ENCODE results near the gene KATNIP. TPM values are rescaled to one million over a fixed set of nuclear protein-coding genes. Genes with fewer than 3 reads are reported as not detected.

KATNIP gene
- total RNA-seq, 1 experiment from 2014 or later = 18.6 TPM

DNA sequence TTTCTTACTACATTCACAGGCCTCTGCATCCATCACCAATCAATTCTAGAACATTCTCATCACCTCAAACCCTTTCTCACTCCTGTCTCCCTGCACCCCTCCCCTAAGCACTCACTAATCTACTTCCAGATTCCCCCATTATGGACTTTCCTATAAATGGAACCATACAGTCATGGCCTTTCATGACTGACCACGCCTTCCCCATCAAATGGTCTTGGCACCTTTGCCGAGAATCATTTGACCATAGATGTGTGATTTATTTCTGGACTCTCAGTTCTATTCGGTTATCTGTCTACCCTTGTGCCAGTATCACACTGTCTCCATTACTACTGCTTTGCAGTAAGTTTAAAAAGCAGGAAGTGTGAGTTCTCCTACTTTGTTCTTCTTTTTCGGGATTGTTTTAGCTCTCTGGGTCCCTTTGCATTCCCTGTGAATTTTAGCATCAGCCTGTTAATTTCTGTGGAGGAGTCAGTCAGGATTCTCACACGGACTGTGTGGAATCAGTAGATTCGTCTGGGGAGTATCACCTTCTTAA is 27.7 kb upstream of the KATNIP start:
- no peaks in the 10 kb centered on the region for H3K27me3 ChIP-seq
- H3K4me3 ChIP-seq = no peak overlapping the region
- no peaks in the 10 kb centered on the region for H3K9me3 ChIP-seq (replicated peaks)
- H3K4me1 ChIP-seq = peaks cover 4% of the 10 kb centered on the region; the same call in 1 of the 2 replicates
- H3K27ac ChIP-seq = no peak overlapping the region
- peaks cover 70% of the 10 kb centered on the region for H3K36me3 ChIP-seq
- no peak for DNase-seq

DNA sequence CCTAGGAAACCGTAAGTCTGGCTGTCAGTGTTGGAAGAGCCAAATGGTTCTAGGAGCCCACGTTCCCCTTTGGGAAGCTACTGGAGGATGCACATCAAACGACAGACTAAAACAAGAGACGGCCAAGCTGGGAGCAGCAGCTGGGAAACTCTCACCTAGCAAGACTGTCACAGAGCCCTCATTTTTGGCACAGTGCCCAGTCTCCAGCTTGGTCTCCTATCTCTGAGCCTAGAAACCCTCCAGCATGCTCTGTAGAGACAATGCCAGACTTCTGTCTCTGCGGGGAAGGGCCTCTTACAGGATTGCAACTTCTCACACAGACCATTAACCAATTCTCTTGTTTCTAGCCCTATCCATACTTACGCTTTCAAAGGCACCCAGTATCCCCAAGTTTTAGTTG is 23.8 kb upstream of the KATNIP start:
- no peaks in the 10 kb centered on the region for H3K9me3 ChIP-seq (replicated peaks)
- H3K4me1 ChIP-seq = peaks cover 17% of the 10 kb centered on the region
- peaks cover 90% of the 10 kb centered on the region for H3K36me3 ChIP-seq
- no peak overlapping the region for H3K27ac ChIP-seq
- peak; percentile 63 to 78 for DNase-seq
- H3K27me3 ChIP-seq = no peaks in the 10 kb centered on the region
- H3K4me3 ChIP-seq = no peak overlapping the region

DNA sequence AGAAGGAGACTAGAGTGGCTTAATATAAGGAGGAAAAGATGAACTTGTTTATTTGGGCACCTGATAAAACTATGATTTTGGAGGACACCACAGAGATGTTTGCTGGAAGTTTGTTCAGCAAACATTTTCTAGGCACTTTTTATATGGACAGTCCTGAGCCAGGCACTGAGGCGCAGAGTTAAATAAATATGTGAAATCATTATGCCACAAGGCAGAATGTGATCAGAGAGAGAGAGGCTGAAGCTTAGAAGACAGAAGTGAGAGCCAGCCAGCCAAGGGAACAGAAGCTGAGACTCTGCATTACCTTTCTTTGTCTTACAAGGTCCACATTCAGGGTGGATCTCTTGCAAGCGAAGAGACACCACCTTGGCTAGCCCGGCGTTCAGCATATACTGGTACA is 21.6 kb upstream of the KATNIP start:
- H3K4me3 ChIP-seq = no peak overlapping the region
- H3K27me3 ChIP-seq = no peaks in the 10 kb centered on the region
- no peak overlapping the region for H3K27ac ChIP-seq
- peaks cover 25% of the 10 kb centered on the region for H3K4me1 ChIP-seq
- H3K9me3 ChIP-seq (replicated peaks) = no peaks in the 10 kb centered on the region
- peaks cover 88% of the 10 kb centered on the region for H3K36me3 ChIP-seq
- DNase-seq = no peak

DNA sequence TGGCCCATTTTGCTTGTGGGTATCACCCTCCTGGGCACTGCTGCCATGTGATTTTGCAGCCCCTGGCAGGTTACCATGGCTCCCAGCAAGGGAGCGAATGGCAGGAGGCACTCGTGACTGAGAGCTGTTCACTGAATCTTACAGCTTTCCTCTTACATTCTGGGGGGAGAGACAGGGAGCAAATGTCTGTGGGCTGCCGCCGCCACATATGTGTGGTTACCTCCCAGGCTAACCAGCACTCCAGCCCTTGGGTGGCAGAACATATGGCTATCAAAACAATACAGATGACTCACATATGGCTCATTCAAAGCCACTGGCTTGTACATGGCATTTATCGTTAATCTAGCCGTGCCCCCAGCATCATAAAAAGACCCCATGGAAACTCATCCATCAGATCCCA is 20.0 kb upstream of the KATNIP start:
- Histone ChIP-seq H3K27ac (peak overlapping the region; percentile 3; the same call in 1 of the 2 replicates), H3K4me1 (peaks cover 25% of the 10 kb centered on the region), H3K27me3 (no peaks in the 10 kb centered on the region), H3K9me3 (replicated peaks) (no peaks in the 10 kb centered on the region), H3K36me3 (peaks cover 88% of the 10 kb centered on the region), H3K4me3 (no peak overlapping the region)
- DNase-seq = peak; percentile 54 to 60

DNA sequence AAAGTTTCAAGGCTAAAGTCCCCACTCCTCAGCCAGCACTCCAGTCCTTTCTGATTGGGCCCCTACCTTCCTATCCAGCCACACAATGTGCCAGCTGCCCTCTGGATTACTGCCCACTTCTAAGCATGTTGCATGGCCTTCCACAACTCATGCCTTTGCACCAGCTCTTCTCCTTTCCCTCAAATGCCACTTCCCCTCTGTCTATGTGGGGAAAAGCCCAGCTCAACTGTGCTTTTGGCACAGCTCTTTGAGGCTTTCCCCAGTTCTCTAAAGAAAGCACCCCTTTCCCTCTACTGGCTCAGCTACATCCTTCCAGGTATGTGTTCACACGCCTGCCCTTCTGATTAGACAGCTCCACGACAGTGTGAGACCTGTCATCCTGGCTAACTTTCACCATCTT is 18.8 kb upstream of the KATNIP start:
- H3K27me3 ChIP-seq = no peaks in the 10 kb centered on the region
- no peaks in the 10 kb centered on the region for H3K9me3 ChIP-seq (replicated peaks)
- DNase-seq = no peak
- no peak overlapping the region for H3K4me3 ChIP-seq
- H3K36me3 ChIP-seq = peaks cover 83% of the 10 kb centered on the region
- H3K4me1 ChIP-seq = peaks cover 24% of the 10 kb centered on the region
- no peak overlapping the region for H3K27ac ChIP-seq

DNA sequence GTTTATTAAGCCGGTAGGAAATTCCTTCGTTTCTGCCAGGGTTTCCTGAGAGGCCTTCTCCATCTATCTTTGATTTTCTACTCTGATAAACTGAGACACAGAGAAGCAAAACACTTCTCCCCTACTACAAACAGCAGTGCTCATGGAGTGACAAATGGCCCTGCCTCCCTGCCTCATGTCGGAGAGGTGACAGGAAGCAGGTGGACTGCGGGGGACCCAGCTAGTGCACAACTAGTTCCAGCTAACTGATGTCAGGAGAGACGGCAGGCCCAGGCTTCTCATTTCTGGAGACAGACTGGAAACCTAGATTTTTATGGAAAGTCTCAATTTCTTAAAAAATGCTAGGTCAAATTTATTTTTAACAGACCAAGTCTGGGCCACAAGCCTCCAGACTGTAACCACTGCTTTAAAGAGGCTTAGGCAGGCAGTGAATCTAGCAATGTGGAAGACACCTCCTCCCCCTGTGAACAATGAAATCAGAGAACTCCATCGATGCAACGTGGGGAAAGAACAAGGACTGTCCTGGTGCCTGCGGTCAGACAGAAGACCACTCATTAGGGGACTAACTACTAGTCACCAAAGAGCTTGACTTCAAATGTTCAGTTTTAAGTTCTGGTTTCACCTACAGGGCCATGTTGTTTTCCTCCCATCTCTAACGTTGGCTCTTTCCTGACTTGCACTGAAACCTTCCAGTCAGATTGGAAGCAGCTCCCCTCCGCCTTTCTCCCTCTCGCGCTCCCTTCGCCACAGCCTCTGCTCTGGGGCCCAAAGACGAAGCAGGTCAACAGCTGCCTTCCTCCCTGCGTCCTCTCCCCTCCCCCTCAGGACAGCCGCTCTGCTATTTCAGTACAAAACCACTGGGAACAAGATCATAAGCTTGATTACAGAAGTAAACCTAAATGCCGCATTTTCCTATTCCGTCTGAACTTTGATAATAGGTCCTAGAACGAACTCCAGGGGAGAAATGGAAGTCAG is 17.8 kb upstream of the KATNIP start:
- H3K27me3 ChIP-seq = no peaks in the 10 kb centered on the region
- peaks cover 21% of the 10 kb centered on the region for H3K4me1 ChIP-seq
- H3K36me3 ChIP-seq = peaks cover 81% of the 10 kb centered on the region
- H3K27ac ChIP-seq = peak overlapping the region; percentile 68
- DNase-seq = peak; percentile 70 to 73
- no peak overlapping the region for H3K4me3 ChIP-seq
- H3K9me3 ChIP-seq (replicated peaks) = no peaks in the 10 kb centered on the region

DNA sequence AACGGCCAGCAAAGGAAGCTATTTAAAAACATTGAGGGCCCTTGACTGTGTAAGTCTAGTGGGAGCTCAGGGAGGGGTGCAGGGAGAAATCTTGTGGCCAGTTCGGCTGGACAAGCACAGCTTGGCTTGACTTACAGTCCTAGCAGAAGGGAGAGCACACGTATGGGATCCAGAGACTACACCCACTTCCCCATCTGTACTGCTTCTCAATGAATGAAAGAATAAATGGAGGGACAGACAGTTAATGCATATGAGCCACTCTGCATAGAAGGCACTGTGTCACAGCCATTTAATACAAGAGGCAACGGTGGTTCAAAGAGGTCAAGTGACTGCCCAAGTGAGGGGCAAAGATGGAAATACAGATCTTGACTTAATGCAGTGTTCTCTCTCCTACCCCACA is 15.7 kb upstream of the KATNIP start:
- Histone ChIP-seq H3K4me1 (peaks cover 21% of the 10 kb centered on the region), H3K27me3 (no peaks in the 10 kb centered on the region), H3K36me3 (peaks cover 76% of the 10 kb centered on the region), H3K9me3 (replicated peaks) (no peaks in the 10 kb centered on the region), H3K4me3 (no peak overlapping the region), H3K27ac (no peak overlapping the region)
- DNase-seq = no peak

DNA sequence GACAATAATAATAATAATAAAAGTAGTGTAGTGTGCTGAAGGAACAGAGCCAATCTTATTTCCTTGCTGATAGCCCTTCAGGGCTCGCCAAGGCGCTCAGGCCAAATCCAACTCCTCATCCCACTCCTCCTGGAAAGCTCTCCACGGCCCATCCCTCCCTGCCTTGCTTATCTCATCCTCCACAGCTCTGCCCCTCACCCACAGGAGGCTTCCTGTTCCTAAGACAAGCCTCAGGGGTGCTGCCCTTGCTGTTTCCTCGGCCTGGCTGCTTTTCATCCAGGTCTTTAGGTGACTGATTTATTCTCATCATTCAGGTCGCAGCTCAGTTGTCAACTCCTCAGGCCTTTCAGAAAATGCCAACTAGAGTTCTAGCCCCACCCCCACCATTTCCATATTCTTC is 11.4 kb upstream of the KATNIP start:
- H3K4me1 ChIP-seq = no peaks in the 10 kb centered on the region
- peaks cover 82% of the 10 kb centered on the region for H3K36me3 ChIP-seq
- H3K9me3 ChIP-seq (replicated peaks) = no peaks in the 10 kb centered on the region
- no peak overlapping the region for H3K27ac ChIP-seq
- H3K27me3 ChIP-seq = no peaks in the 10 kb centered on the region
- no peak for DNase-seq
- no peak overlapping the region for H3K4me3 ChIP-seq

DNA sequence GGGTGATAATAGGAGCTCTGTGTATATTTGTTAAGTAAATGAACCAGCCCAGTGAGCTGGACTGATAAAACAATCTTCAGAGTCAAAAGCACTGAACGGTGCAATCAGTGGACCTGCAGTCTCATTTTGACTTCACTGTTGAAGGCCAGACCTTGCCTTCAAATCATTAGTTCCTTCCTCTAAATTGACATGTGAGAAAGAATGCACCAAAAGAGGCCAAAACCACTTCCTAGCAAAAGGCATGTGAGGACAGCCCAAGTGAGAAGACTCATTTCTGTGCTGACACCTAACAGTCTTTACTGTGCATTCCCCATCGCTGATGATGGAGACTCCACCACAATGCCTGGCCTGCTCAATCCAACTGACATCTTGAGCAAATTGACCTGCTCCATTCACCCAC is 10.8 kb upstream of the KATNIP start:
- H3K9me3 ChIP-seq (replicated peaks) = no peaks in the 10 kb centered on the region
- no peaks in the 10 kb centered on the region for H3K27me3 ChIP-seq
- no peak overlapping the region for H3K27ac ChIP-seq
- no peaks in the 10 kb centered on the region for H3K4me1 ChIP-seq
- no peak overlapping the region for H3K4me3 ChIP-seq
- peaks cover 82% of the 10 kb centered on the region for H3K36me3 ChIP-seq
- DNase-seq = no peak

DNA sequence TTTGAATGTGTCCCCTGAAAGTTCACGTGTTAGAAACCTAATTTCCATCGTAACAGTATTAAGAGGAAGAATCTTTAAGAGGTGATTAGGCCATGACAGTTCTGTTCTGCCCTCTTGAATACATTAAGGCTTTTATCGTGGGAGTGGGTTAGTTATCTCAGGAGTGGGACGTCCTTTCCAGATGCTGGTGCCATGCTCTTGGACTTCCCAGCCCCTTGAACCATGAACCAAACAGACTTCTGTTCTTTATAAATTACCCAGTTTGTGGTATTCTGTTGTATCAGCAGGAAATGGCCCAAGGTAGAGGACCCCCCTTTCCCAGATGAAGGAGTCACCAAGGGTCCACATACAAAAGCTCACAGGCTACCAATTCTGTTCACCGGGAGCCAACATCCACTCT is 10.3 kb upstream of the KATNIP start:
- H3K27ac ChIP-seq = no peak overlapping the region
- peaks cover 82% of the 10 kb centered on the region for H3K36me3 ChIP-seq
- no peaks in the 10 kb centered on the region for H3K4me1 ChIP-seq
- H3K4me3 ChIP-seq = no peak overlapping the region
- H3K9me3 ChIP-seq (replicated peaks) = no peaks in the 10 kb centered on the region
- H3K27me3 ChIP-seq = no peaks in the 10 kb centered on the region
- no peak for DNase-seq

DNA sequence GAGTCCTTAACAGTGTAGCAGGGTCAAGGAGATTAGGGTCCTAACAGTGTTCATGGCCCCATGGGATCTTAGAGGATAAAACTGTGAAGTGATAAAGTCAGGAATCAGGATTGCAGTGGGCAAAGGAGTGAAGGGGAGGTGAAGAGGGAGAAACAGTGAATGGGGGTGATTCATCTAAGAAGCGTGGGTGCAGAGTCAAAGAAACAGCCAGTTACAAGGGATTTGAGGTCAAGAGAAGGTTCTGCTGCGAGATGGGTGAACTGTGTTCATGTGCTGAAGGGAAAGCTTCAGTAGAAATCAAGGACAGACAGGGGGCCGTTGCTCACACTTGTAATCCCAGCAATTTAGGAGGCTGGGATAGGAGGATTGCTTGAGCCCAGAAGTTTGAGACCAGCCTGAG is 6.1 kb upstream of the KATNIP start:
- no peak for DNase-seq
- H3K9me3 ChIP-seq (replicated peaks) = no peaks in the 10 kb centered on the region
- no peaks in the 10 kb centered on the region for H3K27me3 ChIP-seq
- peaks cover 70% of the 10 kb centered on the region for H3K36me3 ChIP-seq
- H3K27ac ChIP-seq = no peak overlapping the region
- H3K4me1 ChIP-seq = peaks cover 15% of the 10 kb centered on the region
- H3K4me3 ChIP-seq = no peak overlapping the region

DNA sequence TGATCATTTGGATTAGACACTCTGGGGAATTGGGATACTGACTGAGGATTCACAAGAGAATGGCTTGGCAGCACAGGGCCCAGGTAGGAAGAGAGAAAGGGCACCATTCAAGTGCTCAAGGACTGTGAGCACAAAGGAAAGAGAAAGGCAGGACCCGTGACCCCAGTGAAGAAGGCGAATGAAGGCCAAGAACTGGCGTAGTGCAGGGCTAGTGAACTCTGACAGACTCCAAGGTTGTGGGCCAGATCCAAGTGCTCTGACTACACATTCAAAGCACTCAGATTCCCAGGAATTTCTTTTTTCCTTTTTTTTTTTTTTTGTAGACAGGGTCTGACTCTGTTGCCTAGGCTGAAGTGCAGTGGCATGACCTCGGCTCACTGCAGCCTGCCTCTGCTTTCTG is 5.3 kb upstream of the KATNIP start:
- H3K27ac ChIP-seq = no peak overlapping the region
- DNase-seq = no peak
- H3K9me3 ChIP-seq (replicated peaks) = no peaks in the 10 kb centered on the region
- H3K36me3 ChIP-seq = peaks cover 63% of the 10 kb centered on the region
- no peaks in the 10 kb centered on the region for H3K27me3 ChIP-seq
- H3K4me1 ChIP-seq = peaks cover 15% of the 10 kb centered on the region
- H3K4me3 ChIP-seq = no peak overlapping the region

DNA sequence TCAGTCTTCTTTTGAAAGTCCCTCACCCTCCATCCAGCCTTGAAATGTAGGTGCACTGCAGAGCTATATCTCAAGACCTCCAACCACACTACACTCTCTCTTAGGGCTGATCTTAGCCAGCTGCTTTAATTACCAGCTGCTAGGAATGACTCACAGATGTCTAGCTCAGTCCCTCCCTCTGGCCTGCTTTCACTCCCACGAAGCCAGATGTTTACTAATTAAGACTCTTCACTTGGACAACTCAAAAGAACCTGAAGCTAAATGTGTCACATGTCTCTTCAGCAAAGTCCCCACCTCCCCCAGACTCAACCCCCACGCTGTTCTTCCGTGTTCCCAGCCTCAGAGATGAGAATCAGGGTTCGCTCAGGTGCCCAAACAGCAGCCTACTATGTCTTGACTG is 2.8 kb upstream of the KATNIP start:
- Histone ChIP-seq H3K9me3 (replicated peaks) (no peaks in the 10 kb centered on the region), H3K36me3 (peaks cover 39% of the 10 kb centered on the region), H3K4me1 (peaks cover 15% of the 10 kb centered on the region), H3K27ac (peak overlapping the region; percentile 50), H3K27me3 (no peaks in the 10 kb centered on the region), H3K4me3 (no peak overlapping the region)
- peak; percentile 46 to 68 for DNase-seq

DNA sequence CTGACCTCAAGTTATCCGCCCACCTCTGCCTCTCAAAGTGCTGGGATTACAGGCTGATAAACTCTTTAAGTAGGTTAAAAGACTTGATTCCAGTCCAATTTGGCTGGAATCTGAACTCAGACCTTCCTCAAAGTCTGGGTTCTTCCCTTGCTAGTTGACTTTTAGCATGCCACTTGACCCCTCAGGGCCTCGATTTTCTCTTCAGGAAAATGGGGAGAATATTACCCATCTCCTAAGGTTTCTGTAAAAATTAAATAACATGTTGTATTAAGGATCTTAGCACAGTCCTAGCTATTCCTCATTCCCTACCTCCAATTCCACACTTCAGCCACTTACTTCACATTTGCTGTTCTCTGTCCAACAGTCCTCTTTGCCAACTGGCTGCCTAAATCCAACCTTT is 2.1 kb upstream of the KATNIP start:
- Histone ChIP-seq H3K4me1 (peaks cover 15% of the 10 kb centered on the region), H3K27me3 (no peaks in the 10 kb centered on the region), H3K36me3 (peaks cover 35% of the 10 kb centered on the region), H3K4me3 (no peak overlapping the region), H3K9me3 (replicated peaks) (no peaks in the 10 kb centered on the region), H3K27ac (peak overlapping the region; percentile 50)
- DNase-seq = no peak

DNA sequence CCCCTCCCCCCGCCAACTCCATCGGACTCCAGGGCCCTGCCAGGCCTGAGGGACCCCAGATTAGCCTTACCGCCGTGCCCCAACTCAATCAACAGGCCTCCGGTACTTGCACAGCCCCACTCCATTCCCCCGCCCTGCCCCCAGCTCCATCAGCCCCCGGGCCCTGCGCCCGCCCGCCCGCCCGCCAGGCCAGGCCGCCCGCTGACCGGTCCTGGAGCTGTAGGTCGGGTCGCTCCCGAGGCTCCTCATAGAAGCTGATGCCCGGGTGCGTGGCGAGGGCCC is 539 bp upstream of the KATNIP start:
- Histone ChIP-seq H3K4me1 (peaks cover 15% of the 10 kb centered on the region), H3K27me3 (no peaks in the 10 kb centered on the region), H3K27ac (peak overlapping the region; percentile 37), H3K36me3 (peaks cover 19% of the 10 kb centered on the region), H3K4me3 (peak overlapping the region; percentile 82), H3K9me3 (replicated peaks) (no peaks in the 10 kb centered on the region)
- no peak for DNase-seq

DNA sequence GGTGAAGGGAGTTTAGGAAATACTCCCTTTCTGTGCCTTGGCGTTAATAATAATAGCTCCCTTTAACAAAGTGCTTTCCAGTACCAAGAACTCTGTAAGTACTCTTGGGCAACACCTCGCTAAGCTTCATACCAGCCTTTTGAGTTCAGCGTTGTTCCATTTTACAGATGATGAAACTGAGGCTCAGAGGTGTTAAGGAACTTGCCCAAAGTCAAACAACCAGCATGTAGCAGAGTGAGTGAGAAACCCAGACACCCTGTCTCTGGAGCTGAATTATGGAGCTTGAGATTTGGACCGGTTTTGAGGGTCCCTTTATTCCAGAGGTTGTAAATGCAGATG is 607 bp downstream of the KATNIP start:
- Histone ChIP-seq H3K4me3 (peak overlapping the region; percentile 82), H3K27ac (no peak overlapping the region)
- no peak for DNase-seq

More for the DNA sequence above, 607 bp downstream of the KATNIP start:
- Histone ChIP-seq H3K27me3 (no peaks in the 10 kb centered on the region), H3K36me3 (peaks cover 10% of the 10 kb centered on the region), H3K4me1 (peaks cover 15% of the 10 kb centered on the region), H3K9me3 (replicated peaks) (no peaks in the 10 kb centered on the region)

Measured in SJCRH30 (cell line).